ENCODE results near the gene MARCHF3.

GRCh38 chr5:126878634-126879033 lies 151.7 kb downstream of the MARCHF3 start:
- no peak for TF ChIP-seq CTCF (IDR thresholded peaks at IDR 0.05)
- no peak for TF ChIP-seq POLR2AphosphoS5 (IDR thresholded peaks at IDR 0.05)
- no peak for TF ChIP-seq POLR2A (IDR thresholded peaks at IDR 0.05)
- no peak for TF ChIP-seq EP300 (IDR thresholded peaks at IDR 0.05)
